ENCODE data around the gene MCC. TPM values are rescaled to one million over a fixed set of nuclear protein-coding genes. Genes with fewer than 3 reads are reported as not detected.

MCC gene
- total and polyA plus RNA-seq, 2 of the 4 experiments (the other 2 are of a cell fraction): 5.0 to 20.6 TPM

GRCh38 chr5:113508756-113509155 is 20.5 kb upstream of the MCC start:
- H2AFZ ChIP-seq (replicated peaks; ENCODE audit: low read length, poor library complexity): no peak overlapping the region
- H3K9me1 ChIP-seq (ENCODE audit: insufficient read depth, low read length): no peaks in the 10 kb centered on the region
- no peak overlapping the region for H3K18ac ChIP-seq (ENCODE audit: low read depth, low read length)
- intact Hi-C loops (cut with micrococcal nuclease): no loop called here
- H2BK120ac ChIP-seq (ENCODE audit: low read depth, low read length): no peak overlapping the region
- H4K91ac ChIP-seq (ENCODE audit: insufficient read depth, low read depth, low read length): no peak overlapping the region
- H4K20me1 ChIP-seq (ENCODE audit: insufficient read depth, low read length): no peaks in the 10 kb centered on the region
- H3K4me1 ChIP-seq (ENCODE audit: control insufficient read depth, insufficient read depth, low read length): no peaks in the 10 kb centered on the region; the same call in 1 of the 2 replicates
- no peak overlapping the region for H4K8ac ChIP-seq (ENCODE audit: low read depth in 2 of 2, low read length in 2 of 2)
- no peak overlapping the region for H2BK5ac ChIP-seq (ENCODE audit: low read depth, low read length, poor library complexity, severe bottlenecking)
- no peaks in the 10 kb centered on the region for H3K36me3 ChIP-seq (ENCODE audit: control insufficient read depth, insufficient read depth, low read length)
- TF ChIP-seq NFE2L2 (IDR thresholded peaks at IDR 0.05; ENCODE audit: low read depth, low read length) (no peak), POLR2A (IDR thresholded peaks at IDR 0.05; ENCODE audit: low read depth, low read length) (no peak)
- dilution Hi-C loops (cut with HindIII; ENCODE audit: low sequenced_read_pairs, unreplicated experiment): no loop called here
- in situ Hi-C loops (cut with MboI; ENCODE audit: low sequenced_read_pairs): loop anchor here (10.0 kb wide), 1 partner anchor 524 kb away; no protein-coding TSS in a partner anchor
- H2AK5ac ChIP-seq (ENCODE audit: low read depth, low read length): no peak overlapping the region
- H3K14ac ChIP-seq (replicated peaks; ENCODE audit: low read depth, low read length): no peak overlapping the region
- BruUV-seq (replicated peaks): no TSS peak
- no peaks in the 10 kb centered on the region for H3K27me3 ChIP-seq (ENCODE audit: control insufficient read depth, insufficient read depth, low read length)
- H2BK20ac ChIP-seq (ENCODE audit: low read depth, low read length): no peak overlapping the region
- no peak overlapping the region for H3K4me2 ChIP-seq (ENCODE audit: low read depth, low read length)
- H2BK15ac ChIP-seq (ENCODE audit: low read depth, low read length): no peak overlapping the region
- ATAC-seq (ENCODE audit: low read depth): no peak
- H3K4ac ChIP-seq (ENCODE audit: low read depth, low read length): no peak overlapping the region
- no peak overlapping the region for H3K4me3 ChIP-seq (ENCODE audit: insufficient read depth, low read depth, low read length)
- no peak overlapping the region for H4K5ac ChIP-seq (ENCODE audit: low read depth, low read length)
- H2AK9ac ChIP-seq (replicated peaks; ENCODE audit: low read depth, low read length, poor library complexity): no peak overlapping the region
- H3K23ac ChIP-seq (ENCODE audit: low read depth, low read length): no peak overlapping the region
- H3K27ac ChIP-seq (ENCODE audit: insufficient read depth, low read length): no peak overlapping the region
- ChIA-PET CTCF (no interaction called here), POLR2A (ENCODE audit: unreplicated experiment) (no interaction called here)
- H3K9me3 ChIP-seq (ENCODE audit: control insufficient read depth, insufficient read depth, low read length): no peaks in the 10 kb centered on the region
- H3K79me1 ChIP-seq (ENCODE audit: low read depth in 1 of 2, low read length in 2 of 2): peaks cover 0 to 11% of the 10 kb centered on the region in 2 experiments; a peak in 2 of 4 replicates
- no peak overlapping the region for H3K9ac ChIP-seq (ENCODE audit: low read depth, low read length)
- DNase-seq: no peak
- no peak overlapping the region for H3K56ac ChIP-seq (ENCODE audit: extremely low read depth, insufficient read depth, low read length)
